ENCODE results near the gene MASP2.

- TF ChIP-seq EZH2 (IDR thresholded peaks at IDR 0.05; ENCODE audit: borderline replicate concordance, low read depth, low read length, severe bottlenecking) (no peak), CTCF (IDR thresholded peaks at IDR 0.05; ENCODE audit: borderline replicate concordance, extremely low read depth, low read length, poor library complexity, severe bottlenecking) (no peak)
Observed at GRCh38 chr1:11057477-11057876, 10.4 kb upstream of the MASP2 start.

Measured in DND-41 (cell line).